ENCODE data around the gene SUSD2. TPM values are rescaled to one million over a fixed set of nuclear protein-coding genes. Genes with fewer than 3 reads are reported as not detected.

Gene SUSD2
- total and polyA plus RNA-seq, 8 donors, result 0.35 to 7.2 (median 2.5) TPM

DNA sequence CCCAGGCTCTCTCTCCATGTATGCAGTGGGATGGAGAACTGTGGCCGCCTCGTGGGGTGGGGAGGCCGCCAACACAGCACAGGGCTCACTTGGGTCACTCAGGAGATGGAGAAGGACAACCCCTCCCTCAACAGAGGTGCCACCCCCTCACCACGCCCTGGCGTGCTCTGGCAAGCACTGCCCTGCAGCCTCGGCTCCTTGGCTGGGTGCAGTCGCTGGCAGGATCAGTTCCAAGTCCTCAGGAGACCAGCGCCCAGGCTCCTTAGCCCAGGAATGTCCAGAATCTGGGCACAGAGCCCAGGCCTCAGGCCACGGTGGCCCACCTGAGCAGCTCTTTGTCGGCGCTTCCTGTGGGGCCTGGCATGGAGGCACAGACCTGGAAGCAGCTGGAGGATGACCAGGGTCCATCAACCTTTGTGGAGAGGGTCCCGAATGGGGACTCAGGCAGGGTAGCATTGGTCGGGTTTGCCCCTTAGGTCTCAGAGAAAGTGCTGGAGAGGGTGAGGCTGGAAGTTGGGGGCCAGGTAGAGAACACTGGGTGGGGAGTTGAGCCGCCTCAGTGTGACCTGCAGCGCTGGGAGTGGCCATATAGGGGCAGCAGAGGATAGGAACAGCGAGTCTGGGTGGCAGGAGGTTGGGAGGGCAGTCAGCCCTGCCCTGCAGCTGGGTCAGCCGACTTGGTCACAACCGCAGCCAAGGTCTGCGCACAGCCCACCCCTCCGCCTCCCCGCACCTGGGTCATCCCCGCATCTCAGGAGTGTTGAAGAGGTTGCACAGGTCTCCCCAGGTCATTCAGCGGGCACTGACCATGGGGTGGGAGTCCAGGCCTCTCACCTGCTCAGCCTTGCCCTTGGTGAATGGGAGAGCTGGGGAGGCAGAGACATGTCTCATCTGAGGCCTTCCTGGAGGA, 8.2 kb downstream of the SUSD2 start:
- ATAC-seq, result peak; percentile 90 to 98 (median 96)
- Histone ChIP-seq H3K4me3 (no peak overlapping the region), H3K36me3 (no peaks in the 10 kb centered on the region), H3K27ac (no peak overlapping the region), H3K9me3 (no peaks in the 10 kb centered on the region), H3K4me1 (no peaks in the 10 kb centered on the region), H3K27me3 (no peaks in the 10 kb centered on the region)
- peak; percentile 57 to 89 (median 80) for DNase-seq
- TF ChIP-seq, protein P1, sequence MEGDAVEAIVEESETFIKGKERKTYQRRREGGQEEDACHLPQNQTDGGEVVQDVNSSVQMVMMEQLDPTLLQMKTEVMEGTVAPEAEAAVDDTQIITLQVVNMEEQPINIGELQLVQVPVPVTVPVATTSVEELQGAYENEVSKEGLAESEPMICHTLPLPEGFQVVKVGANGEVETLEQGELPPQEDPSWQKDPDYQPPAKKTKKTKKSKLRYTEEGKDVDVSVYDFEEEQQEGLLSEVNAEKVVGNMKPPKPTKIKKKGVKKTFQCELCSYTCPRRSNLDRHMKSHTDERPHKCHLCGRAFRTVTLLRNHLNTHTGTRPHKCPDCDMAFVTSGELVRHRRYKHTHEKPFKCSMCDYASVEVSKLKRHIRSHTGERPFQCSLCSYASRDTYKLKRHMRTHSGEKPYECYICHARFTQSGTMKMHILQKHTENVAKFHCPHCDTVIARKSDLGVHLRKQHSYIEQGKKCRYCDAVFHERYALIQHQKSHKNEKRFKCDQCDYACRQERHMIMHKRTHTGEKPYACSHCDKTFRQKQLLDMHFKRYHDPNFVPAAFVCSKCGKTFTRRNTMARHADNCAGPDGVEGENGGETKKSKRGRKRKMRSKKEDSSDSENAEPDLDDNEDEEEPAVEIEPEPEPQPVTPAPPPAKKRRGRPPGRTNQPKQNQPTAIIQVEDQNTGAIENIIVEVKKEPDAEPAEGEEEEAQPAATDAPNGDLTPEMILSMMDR (IDR thresholded peaks at IDR 0.05), result peak; percentile 52 to 86 (median 80)
- WGBS, 2 donors, result 31 to 36% methylated on average over 21 to 23 of the region's 23 CpGs
- FAIRE-seq, result no peak
- intact Hi-C loops (cut with DNase I), result loop anchor here in 2 of 3 donors (5.0 kb wide), 2 partner anchors 43 to 58 kb away; partner anchors contain the start of gene GGT5 (in 1 of the 2)

DNA sequence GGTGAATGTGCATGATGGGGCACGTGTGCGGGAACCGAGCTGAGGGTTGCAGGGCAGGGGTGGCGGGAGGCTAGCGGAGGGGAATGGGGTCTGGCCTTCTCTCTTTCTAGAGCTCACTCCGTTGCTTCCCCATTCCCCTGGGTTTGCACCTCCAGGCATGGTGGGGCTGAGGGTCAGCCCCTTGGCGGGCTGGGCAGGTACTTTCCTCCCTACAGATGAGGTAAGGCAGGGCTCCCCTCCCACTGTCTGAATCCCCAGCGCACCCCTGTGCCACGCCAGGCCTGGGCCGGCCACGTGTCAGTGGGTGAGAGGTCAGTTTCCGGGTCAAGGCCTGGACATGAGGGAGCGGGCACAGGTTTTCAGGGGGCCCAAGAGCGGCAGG, 8.9 kb downstream of the SUSD2 start:
- peak in 1 of 4 donors; percentile 2 for ATAC-seq
- Histone ChIP-seq H3K4me3 (no peak overlapping the region), H3K36me3 (no peaks in the 10 kb centered on the region), H3K27ac (no peak overlapping the region), H3K4me1 (no peaks in the 10 kb centered on the region), H3K27me3 (no peaks in the 10 kb centered on the region), H3K9me3 (no peaks in the 10 kb centered on the region)
- DNase-seq, result peak in 2 of 6 donors; percentile 37 to 70
- WGBS, 2 donors, result 74 to 81% methylated on average over 13 to 14 of the region's 14 CpGs
- intact Hi-C loops (cut with DNase I), result loop anchor here in 1 of 3 donors (5.0 kb wide), 1 partner anchor 57 kb away; the partner anchor contains the start of gene GGT5
- no peak for FAIRE-seq
- TF ChIP-seq, protein P1 (IDR thresholded peaks at IDR 0.05), result no peak

DNA sequence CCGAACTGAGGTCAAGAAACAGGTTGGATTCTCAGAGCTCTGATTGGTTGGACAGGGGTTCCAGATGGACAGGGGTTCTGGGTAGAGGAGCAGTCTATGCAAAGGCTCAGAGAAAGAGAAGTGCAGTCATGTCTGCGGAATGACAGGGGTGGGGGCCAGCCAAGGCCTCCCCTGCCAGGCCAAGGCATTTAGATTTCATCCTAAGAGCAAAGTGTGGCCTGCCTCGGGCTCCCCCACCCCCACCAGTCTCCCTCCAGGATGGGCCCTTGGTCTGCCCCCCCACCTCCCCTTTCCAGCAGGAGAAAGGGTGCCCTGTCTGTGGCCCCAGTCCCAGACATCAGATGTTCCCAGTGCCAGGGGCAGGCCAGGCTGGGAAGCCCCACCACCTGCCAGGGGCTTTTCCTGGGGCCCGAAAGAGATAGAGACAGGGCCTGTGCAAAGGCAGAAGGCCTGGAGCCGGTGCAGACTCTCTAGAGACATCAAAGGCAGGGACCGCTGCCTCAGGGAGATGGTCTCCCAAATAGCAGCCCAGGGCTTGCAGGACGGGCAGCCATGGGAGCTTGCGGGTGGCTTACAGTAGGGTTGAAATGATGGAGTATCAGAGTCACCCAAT, 9.4 kb downstream of the SUSD2 start:
- no peak overlapping the region for H3K4me3 ChIP-seq
- peaks cover 0 to 3% (median 0%) of the 10 kb centered on the region in 3 donors for H3K4me1 ChIP-seq
- DNase-seq (peak in 2 of 6 donors; percentile 34 to 40), FAIRE-seq (no peak), ATAC-seq (no peak)
- TF ChIP-seq, protein P1 (IDR thresholded peaks at IDR 0.05), result no peak
- no peak overlapping the region for H3K27ac ChIP-seq
- intact Hi-C loops (cut with DNase I), result loop anchor here in 1 of 3 donors (5.0 kb wide), 1 partner anchor 57 kb away; the partner anchor contains the start of gene GGT5
- WGBS, 2 donors, result 86 to 89% methylated on average over 8 of the region's 8 CpGs
- H3K9me3 ChIP-seq, result no peaks in the 10 kb centered on the region
- no peaks in the 10 kb centered on the region for H3K36me3 ChIP-seq
- no peaks in the 10 kb centered on the region for H3K27me3 ChIP-seq

DNA sequence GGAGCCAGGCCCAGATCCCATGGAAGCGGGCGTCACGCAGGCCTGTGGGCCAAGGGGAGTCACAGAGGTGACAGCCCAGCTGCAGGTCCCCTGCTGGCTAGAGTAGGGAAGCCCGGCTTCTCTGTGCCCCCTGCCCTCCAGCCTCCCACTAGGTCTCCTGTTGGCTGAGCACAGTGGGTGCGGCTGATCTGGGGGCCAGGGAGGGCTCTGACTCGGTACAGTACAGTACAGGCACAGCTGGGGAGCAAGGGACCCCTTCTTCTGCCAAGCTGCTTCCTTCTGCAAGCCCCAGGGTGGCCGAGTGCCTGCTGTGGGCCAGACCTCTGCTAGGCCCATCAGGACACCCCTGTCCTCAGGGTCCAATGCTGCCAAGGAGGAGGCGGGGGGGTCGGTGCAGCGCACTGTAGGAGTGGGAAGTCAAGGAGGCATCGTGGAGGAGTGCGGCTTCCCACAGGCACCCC, 10.1 kb downstream of the SUSD2 start:
- TF ChIP-seq, protein P1 (IDR thresholded peaks at IDR 0.05), result no peak
- H3K4me1 ChIP-seq, result peaks cover 0 to 10% (median 4%) of the 10 kb centered on the region in 3 donors
- H3K4me3 ChIP-seq, result no peak overlapping the region
- no peaks in the 10 kb centered on the region for H3K27me3 ChIP-seq
- no peaks in the 10 kb centered on the region for H3K9me3 ChIP-seq
- no peak overlapping the region for H3K27ac ChIP-seq
- H3K36me3 ChIP-seq, result no peaks in the 10 kb centered on the region
- WGBS, 2 donors, result 90 to 91% methylated on average over 11 to 12 of the region's 12 CpGs
- intact Hi-C loops (cut with DNase I), result loop anchor here in 1 of 3 donors (5.0 kb wide), 1 partner anchor 56 kb away; the partner anchor contains the start of gene GGT5
- ATAC-seq (no peak), FAIRE-seq (no peak), DNase-seq (peak in 2 of 6 donors; percentile 50 to 53)
